Stomach (tissue), 9 donors: Measurements from ENCODE around the gene CELF2. TPM values are rescaled to one million over a fixed set of nuclear protein-coding genes. Genes with fewer than 3 reads are reported as not detected.
A peak's percentile ranks its signal among the peaks of the same experiment; 100 is the strongest.

ENCODE experiments used
- DNase-seq, 2 donors: peaks; one replicate each; pipeline versions ENCODE4 v3.0.0 to v3.0.0-alpha.2; 2013 to 2019
- H3K27ac ChIP-seq, 5 donors: fragments of 200-600 bp in 4 of 5; sonication (generic) in 4 of 5; one replicate each; pipeline ENCODE4 v1.5.1; 2013 to 2019; ENCODE audit warnings: mild to moderate bottlenecking in 1 of 5, moderate library complexity in 1 of 5
- H3K27me3 ChIP-seq, 3 donors: fragments of 200-600 bp; sonication (generic); one replicate each; pipeline ENCODE4 v1.5.1; 2017 to 2019; ENCODE audit warnings: mixed run types in 1 of 3
- H3K36me3 ChIP-seq, 4 donors: fragments of 200-600 bp; sonication (generic); 1 replicate in 3 of 4; 2 replicates in 1 of 4; pipeline ENCODE4 v1.5.1; 2016 to 2019
- H3K4me1 ChIP-seq, 4 donors: fragments of 200-600 bp; sonication (generic); one replicate each; pipeline ENCODE4 v1.5.1; 2016 to 2019
- H3K4me3 ChIP-seq, 4 donors: fragments of 200-600 bp; sonication (generic) in 3 of 4; one replicate each; pipeline ENCODE4 v1.5.1; 2016 to 2019; ENCODE audit warnings: mild to moderate bottlenecking in 1 of 4
- H3K9me3 ChIP-seq, 4 donors: fragments of 200-600 bp; sonication (generic); one replicate each; pipeline ENCODE4 v1.5.1; 2016 to 2019
- EP300 ChIP-seq: sonication (generic); formaldehyde crosslinking; IDR thresholded peaks from one replicate; pipeline ENCODE4 v1.6.1; 2017; ENCODE audit warnings: antibody characterized with exemption
- POLR2A ChIP-seq, 4 donors: fragments of 450-650 bp; IDR thresholded peaks; one replicate each; pipeline ENCODE4 v1.6.1; 2016; ENCODE audit warnings: antibody characterized with exemption in 4 of 4, control low read depth in 2 of 4, mild to moderate bottlenecking in 1 of 4, moderate library complexity in 1 of 4
- POLR2AphosphoS5 ChIP-seq, 3 donors: sonication (generic); formaldehyde crosslinking; IDR thresholded peaks; one replicate each; pipeline ENCODE4 v1.6.1; 2016; ENCODE audit warnings: antibody characterized with exemption in 3 of 3
- WGBS, 5 donors: extraction: QIAGEN DNeasy Blood & Tissue Kit in 3 of 5; methylation state at CpG; one replicate each; pipeline versions ENCODE4 v1.1.5 to v1.1.7; 2013 to 2018; 5-methylcytosine and 5-hydroxymethylcytosine counted together
- intact Hi-C: fragments of 100-400 bp; cut with DNase I; formaldehyde crosslinking; loops from one replicate; pipeline ENCODE4 v1.15.1; 2023; ENCODE audit warnings: low total_unique reads
- polyA plus RNA-seq, 3 donors: library from polyadenylated mRNA; stranded (reverse); fragments of 200-250 nt; gene quantifications; one replicate each; pipeline ENCODE4 v1.2.3, GENCODE V29; 2013
- total RNA-seq, 5 donors: library from RNA; depleted of rRNA; stranded (reverse); fragments of >200 nt; gene quantifications; one replicate each; pipeline versions ENCODE4 v1.1.0 to v1.2.3, GENCODE V29; 2014 to 2016
- TF ChIP-seq, protein P1 (sequence below), 7 experiments: fragments of 450-650 bp in 4 of 7; fragments of 200-600 bp in 3 of 7; sonication (generic) in 3 of 7; IDR thresholded peaks; one replicate each; pipeline ENCODE4 v1.5.1; 2016 to 2019; ENCODE audit warnings: antibody characterized with exemption in 7 of 7, control low read depth in 2 of 7, mild to moderate bottlenecking in 1 of 7
- donor health status: healthy with polysubstance abuse.
- donor health status: Bipolar disorder and iron deficiency.
- donor health status: healthy.

Gene CELF2
- total and polyA plus RNA-seq, 8 donors: 3.9 to 65.3 (median 36.1) TPM

GRCh38 chr10:11197878-11198277, 180.2 kb downstream of the CELF2 start:
- 22 to 42% (median 38%) methylated on average over 3 of the region's 3 CpGs for WGBS, 5 donors
- Histone ChIP-seq H3K9me3 (peaks cover 0 to 7% (median 0%) of the 10 kb centered on the region in 4 donors), H3K27ac (no peak overlapping the region)

GRCh38 chr10:11201911-11202310, 184.2 kb downstream of the CELF2 start:
- H3K4me3 ChIP-seq: no peak overlapping the region
- peaks cover 0 to 9% (median under 1%) of the 10 kb centered on the region in 4 donors for H3K36me3 ChIP-seq
- no peak overlapping the region for H3K27ac ChIP-seq
- TF ChIP-seq, protein P1, sequence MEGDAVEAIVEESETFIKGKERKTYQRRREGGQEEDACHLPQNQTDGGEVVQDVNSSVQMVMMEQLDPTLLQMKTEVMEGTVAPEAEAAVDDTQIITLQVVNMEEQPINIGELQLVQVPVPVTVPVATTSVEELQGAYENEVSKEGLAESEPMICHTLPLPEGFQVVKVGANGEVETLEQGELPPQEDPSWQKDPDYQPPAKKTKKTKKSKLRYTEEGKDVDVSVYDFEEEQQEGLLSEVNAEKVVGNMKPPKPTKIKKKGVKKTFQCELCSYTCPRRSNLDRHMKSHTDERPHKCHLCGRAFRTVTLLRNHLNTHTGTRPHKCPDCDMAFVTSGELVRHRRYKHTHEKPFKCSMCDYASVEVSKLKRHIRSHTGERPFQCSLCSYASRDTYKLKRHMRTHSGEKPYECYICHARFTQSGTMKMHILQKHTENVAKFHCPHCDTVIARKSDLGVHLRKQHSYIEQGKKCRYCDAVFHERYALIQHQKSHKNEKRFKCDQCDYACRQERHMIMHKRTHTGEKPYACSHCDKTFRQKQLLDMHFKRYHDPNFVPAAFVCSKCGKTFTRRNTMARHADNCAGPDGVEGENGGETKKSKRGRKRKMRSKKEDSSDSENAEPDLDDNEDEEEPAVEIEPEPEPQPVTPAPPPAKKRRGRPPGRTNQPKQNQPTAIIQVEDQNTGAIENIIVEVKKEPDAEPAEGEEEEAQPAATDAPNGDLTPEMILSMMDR (IDR thresholded peaks at IDR 0.05): no peak
- TF ChIP-seq POLR2A (IDR thresholded peaks at IDR 0.05) (no peak), POLR2AphosphoS5 (IDR thresholded peaks at IDR 0.05) (no peak), EP300 (no peak)
- WGBS, 5 donors: 72 to 93% (median 80%) methylated on average over 5 of the region's 5 CpGs
- intact Hi-C loops: no loop called here
- peaks cover 0 to 53% (median 15%) of the 10 kb centered on the region in 4 donors for H3K4me1 ChIP-seq
- H3K27me3 ChIP-seq: no peaks in the 10 kb centered on the region
- no peak for DNase-seq
- H3K9me3 ChIP-seq: peaks cover 0 to 7% (median 0%) of the 10 kb centered on the region in 4 donors

More at GRCh38 chr10:11197878-11198277, 180.2 kb downstream of the CELF2 start:
- TF ChIP-seq EP300: no peak
- TF ChIP-seq, protein P1 (IDR thresholded peaks at IDR 0.05): no peak
- no peak for TF ChIP-seq POLR2A (IDR thresholded peaks at IDR 0.05)
- no peak for TF ChIP-seq POLR2AphosphoS5 (IDR thresholded peaks at IDR 0.05)
- Histone ChIP-seq H3K4me1 (peaks cover 0 to 64% (median 18%) of the 10 kb centered on the region in 4 donors), H3K36me3 (peaks cover 4 to 14% (median 6%) of the 10 kb centered on the region in 4 donors), H3K27me3 (no peaks in the 10 kb centered on the region), H3K4me3 (no peak overlapping the region)
- no peak for DNase-seq
- intact Hi-C loops: no loop called here

GRCh38 chr10:11204351-11204942, 186.8 kb downstream of the CELF2 start:
- WGBS, 5 donors: 24 to 39% (median 37%) methylated on average over 19 of the region's 19 CpGs
- TF ChIP-seq POLR2AphosphoS5 (IDR thresholded peaks at IDR 0.05) (no peak), POLR2A (IDR thresholded peaks at IDR 0.05) (no peak), EP300 (no peak)
- TF ChIP-seq, protein P1 (IDR thresholded peaks at IDR 0.05): no peak
- intact Hi-C loops: no loop called here
- H3K9me3 ChIP-seq: peaks cover 0 to 7% (median 0%) of the 10 kb centered on the region in 4 donors
- peak in 1 of 2 donors; percentile 56 for DNase-seq
- peaks cover 0 to 48% (median 7%) of the 10 kb centered on the region in 4 donors for H3K4me1 ChIP-seq
- H3K4me3 ChIP-seq: peak overlapping the region in 1 of 4 donors; percentile 9
- H3K36me3 ChIP-seq: peaks cover 0 to 9% (median 4%) of the 10 kb centered on the region in 4 donors
- no peaks in the 10 kb centered on the region for H3K27me3 ChIP-seq
- H3K27ac ChIP-seq: peak overlapping the region in 1 of 5 donors; percentile 4

GRCh38 chr10:11205030-11205772, 187.5 kb downstream of the CELF2 start:
- peak in 1 of 2 donors; percentile 44 for DNase-seq
- Histone ChIP-seq H3K36me3 (peaks cover 0 to 9% (median 4%) of the 10 kb centered on the region in 4 donors), H3K9me3 (peaks cover 0 to 7% (median 0%) of the 10 kb centered on the region in 4 donors), H3K4me3 (no peak overlapping the region), H3K27me3 (no peaks in the 10 kb centered on the region), H3K4me1 (peaks cover 0 to 56% (median 9%) of the 10 kb centered on the region in 4 donors), H3K27ac (peak overlapping the region in 1 of 5 donors; percentile 4)
- TF ChIP-seq POLR2A (IDR thresholded peaks at IDR 0.05): no peak
- TF ChIP-seq, protein P1 (IDR thresholded peaks at IDR 0.05): no peak
- TF ChIP-seq POLR2AphosphoS5 (IDR thresholded peaks at IDR 0.05): no peak
- TF ChIP-seq EP300: no peak
- WGBS, 5 donors: 85 to 92% (median 88%) methylated on average over 13 of the region's 13 CpGs
- intact Hi-C loops: no loop called here
